GM19455 (cell line): Measurements from ENCODE around the gene INCENP.
"Not testable (repeated sequence)": the region's sequence is repeated elsewhere in the genome, so short reads cannot be mapped to it uniquely, and the experiment has no call there.

Source experiments
- ATAC-seq: cut with Tn5 transposase; IDR thresholded peaks from one replicate; pipeline ENCODE4 v1.9.1; 2021; ENCODE audit not compliant: unreplicated experiment

Gene INCENP

GRCh38 chr11:62123669-62124185, at the start of gene INCENP:
TSS of gene INCENP (plus strand) at chr11:62124011. CDS start at chr11:62128162, 4,151 bp downstream.
- ATAC-seq: peak; percentile 96

GRCh38 chr11:62075438-62075837, 48.4 kb upstream of the INCENP start:
- no peak for ATAC-seq

GRCh38 chr11:62077132-62077531, 46.7 kb upstream of the INCENP start:
- ATAC-seq: no peak

- no peak for ATAC-seq
Observed at GRCh38 chr11:62081378-62082291, 42.2 kb upstream of the INCENP start.

- no peak for ATAC-seq
Observed at GRCh38 chr11:62082292-62082657, 41.5 kb upstream of the INCENP start.

GRCh38 chr11:62084801-62085200, 39.0 kb upstream of the INCENP start:
- ATAC-seq: not testable (repeated sequence)

GRCh38 chr11:62087694-62088093, 36.1 kb upstream of the INCENP start:
- no peak for ATAC-seq

GRCh38 chr11:62088331-62088933, 35.4 kb upstream of the INCENP start:
- ATAC-seq: no peak

- no peak for ATAC-seq
Observed at GRCh38 chr11:62103141-62103540, 20.7 kb upstream of the INCENP start.

- no peak for ATAC-seq
Observed at GRCh38 chr11:62103986-62104385, 19.8 kb upstream of the INCENP start.

- no peak for ATAC-seq
Observed at GRCh38 chr11:62104816-62105653, 18.8 kb upstream of the INCENP start.

- ATAC-seq: no peak
Observed at GRCh38 chr11:62105667-62106191, 18.1 kb upstream of the INCENP start.

- no peak for ATAC-seq
Observed at GRCh38 chr11:62108017-62108750, 15.6 kb upstream of the INCENP start.

- ATAC-seq: no peak
Observed at GRCh38 chr11:62108971-62109404, 14.8 kb upstream of the INCENP start.

GRCh38 chr11:62115085-62115694, 8.6 kb upstream of the INCENP start:
- ATAC-seq: no peak

- ATAC-seq: no peak
Observed at GRCh38 chr11:62116451-62116850, 7.4 kb upstream of the INCENP start.

GRCh38 chr11:62119569-62119968, 4.2 kb upstream of the INCENP start:
- no peak for ATAC-seq

GRCh38 chr11:62120001-62120400, 3.8 kb upstream of the INCENP start:
- no peak for ATAC-seq

GRCh38 chr11:62120431-62120830, 3.4 kb upstream of the INCENP start:
- no peak for ATAC-seq

- ATAC-seq: no peak
Observed at GRCh38 chr11:62122076-62122475, 1.7 kb upstream of the INCENP start.
